ENCODE results near the gene TTC12.
A peak's percentile ranks its signal among the peaks of the same experiment; 100 is the strongest.

DNA sequence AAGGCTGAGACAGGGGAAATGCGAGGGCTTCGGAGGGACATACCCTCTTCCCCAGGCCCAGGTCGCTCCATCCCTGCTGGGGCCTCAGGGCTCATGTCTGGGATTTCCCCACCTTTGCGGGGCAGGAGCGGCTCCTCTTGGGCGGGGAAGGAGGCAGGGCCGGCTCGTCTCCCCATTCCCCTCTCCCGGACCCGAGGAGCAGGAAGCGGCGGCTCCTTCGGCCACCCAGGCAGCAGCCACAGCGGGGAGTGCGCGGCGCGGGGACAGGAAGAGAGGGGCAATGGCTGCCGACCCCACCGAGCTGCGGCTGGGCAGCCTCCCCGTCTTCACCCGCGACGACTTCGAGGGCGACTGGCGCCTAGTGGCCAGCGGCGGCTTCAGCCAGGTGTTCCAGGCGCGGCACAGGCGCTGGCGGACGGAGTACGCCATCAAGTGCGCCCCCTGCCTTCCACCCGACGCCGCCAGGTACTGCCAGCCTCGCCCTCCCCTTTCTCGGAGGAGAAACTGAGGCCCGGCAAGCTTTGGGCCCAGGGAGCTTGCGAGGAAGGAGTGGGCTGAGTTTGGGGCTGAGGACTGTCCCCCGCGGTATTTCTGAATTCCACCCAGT is 73.3 kb downstream of the TTC12 start, which contains the start of gene ANKK1:
- peak in 5 of 6 experiments; percentile 43 to 69 (median 46) for TF ChIP-seq CTCF (IDR thresholded peaks at IDR 0.05)
- no peak for TF ChIP-seq POLR2A (IDR thresholded peaks at IDR 0.05)

Data from esophagus squamous epithelium (tissue), 4 donors.